ENCODE results near the gene EPHB2. TPM values are rescaled to one million over a fixed set of nuclear protein-coding genes. Genes with fewer than 3 reads are reported as not detected.

The EPHB2 gene
- total RNA-seq, 1 donor from 2014 or later: 6.0 TPM

- Histone ChIP-seq H3K4me3 (no peak overlapping the region), H3K27me3 (no peaks in the 10 kb centered on the region), H3K36me3 (no peaks in the 10 kb centered on the region), H3K27ac (no peak overlapping the region), H3K9me3 (no peaks in the 10 kb centered on the region), H3K4me1 (peaks cover 21% of the 10 kb centered on the region)
- TF ChIP-seq, protein P1, sequence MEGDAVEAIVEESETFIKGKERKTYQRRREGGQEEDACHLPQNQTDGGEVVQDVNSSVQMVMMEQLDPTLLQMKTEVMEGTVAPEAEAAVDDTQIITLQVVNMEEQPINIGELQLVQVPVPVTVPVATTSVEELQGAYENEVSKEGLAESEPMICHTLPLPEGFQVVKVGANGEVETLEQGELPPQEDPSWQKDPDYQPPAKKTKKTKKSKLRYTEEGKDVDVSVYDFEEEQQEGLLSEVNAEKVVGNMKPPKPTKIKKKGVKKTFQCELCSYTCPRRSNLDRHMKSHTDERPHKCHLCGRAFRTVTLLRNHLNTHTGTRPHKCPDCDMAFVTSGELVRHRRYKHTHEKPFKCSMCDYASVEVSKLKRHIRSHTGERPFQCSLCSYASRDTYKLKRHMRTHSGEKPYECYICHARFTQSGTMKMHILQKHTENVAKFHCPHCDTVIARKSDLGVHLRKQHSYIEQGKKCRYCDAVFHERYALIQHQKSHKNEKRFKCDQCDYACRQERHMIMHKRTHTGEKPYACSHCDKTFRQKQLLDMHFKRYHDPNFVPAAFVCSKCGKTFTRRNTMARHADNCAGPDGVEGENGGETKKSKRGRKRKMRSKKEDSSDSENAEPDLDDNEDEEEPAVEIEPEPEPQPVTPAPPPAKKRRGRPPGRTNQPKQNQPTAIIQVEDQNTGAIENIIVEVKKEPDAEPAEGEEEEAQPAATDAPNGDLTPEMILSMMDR (IDR thresholded peaks at IDR 0.05): no peak
- intact Hi-C loops (cut with DNase I): no loop called here
- ATAC-seq: no peak
- DNase-seq: no peak
Measured at GRCh38 chr1:22747735-22748073, 37.1 kb downstream of the EPHB2 start.

- Histone ChIP-seq H3K4me3 (no peak overlapping the region), H3K9me3 (no peaks in the 10 kb centered on the region), H3K4me1 (peaks cover 21% of the 10 kb centered on the region), H3K27me3 (no peaks in the 10 kb centered on the region), H3K27ac (peak overlapping the region; percentile 83), H3K36me3 (no peaks in the 10 kb centered on the region)
- DNase-seq (no peak), ATAC-seq (no peak)
- TF ChIP-seq, protein P1 (IDR thresholded peaks at IDR 0.05): no peak
- intact Hi-C loops (cut with DNase I): no loop called here
Measured at GRCh38 chr1:22749503-22749902, 38.9 kb downstream of the EPHB2 start.

GRCh38 chr1:22749919-22750684, 39.5 kb downstream of the EPHB2 start:
- H3K36me3 ChIP-seq: no peaks in the 10 kb centered on the region
- peak overlapping the region; percentile 83 for H3K27ac ChIP-seq
- H3K9me3 ChIP-seq: no peaks in the 10 kb centered on the region
- H3K4me1 ChIP-seq: peaks cover 21% of the 10 kb centered on the region
- TF ChIP-seq, protein P1 (IDR thresholded peaks at IDR 0.05): no peak
- H3K4me3 ChIP-seq: no peak overlapping the region
- intact Hi-C loops (cut with DNase I): no loop called here
- DNase-seq (no peak), ATAC-seq (peak; percentile 80)
- no peaks in the 10 kb centered on the region for H3K27me3 ChIP-seq

GRCh38 chr1:22750685-22751051, 40.0 kb downstream of the EPHB2 start:
- H3K4me1 ChIP-seq: peaks cover 21% of the 10 kb centered on the region
- ATAC-seq (peak; percentile 58), DNase-seq (no peak)
- H3K27me3 ChIP-seq: no peaks in the 10 kb centered on the region
- intact Hi-C loops (cut with DNase I): no loop called here
- no peak overlapping the region for H3K4me3 ChIP-seq
- peak overlapping the region; percentile 83 for H3K27ac ChIP-seq
- no peaks in the 10 kb centered on the region for H3K9me3 ChIP-seq
- TF ChIP-seq, protein P1 (IDR thresholded peaks at IDR 0.05): no peak
- no peaks in the 10 kb centered on the region for H3K36me3 ChIP-seq

- Histone ChIP-seq H3K36me3 (no peaks in the 10 kb centered on the region), H3K9me3 (no peaks in the 10 kb centered on the region), H3K4me1 (peaks cover 20% of the 10 kb centered on the region), H3K27ac (peak overlapping the region; percentile 83), H3K4me3 (no peak overlapping the region), H3K27me3 (no peaks in the 10 kb centered on the region)
- ATAC-seq (peak; percentile 62), DNase-seq (no peak)
- TF ChIP-seq, protein P1 (IDR thresholded peaks at IDR 0.05): no peak
- intact Hi-C loops (cut with DNase I): no loop called here
Measured at GRCh38 chr1:22751124-22751531, 40.5 kb downstream of the EPHB2 start.

All from upper lobe of right lung (tissue), 1 donor.